ENCODE data around the gene CDYL. TPM values are rescaled to one million over a fixed set of nuclear protein-coding genes. Genes with fewer than 3 reads are reported as not detected.
A peak's percentile ranks its signal among the peaks of the same experiment; 100 is the strongest.

The CDYL gene
- total RNA-seq, 6 experiments from 2014 or later = 28.4 to 34.8 (median 33.8) TPM

- no peak overlapping the region for H3K4me3 Mint-ChIP-seq
Measured at GRCh38 chr6:4956625-4957024, 180.4 kb downstream of the CDYL start.

DNA sequence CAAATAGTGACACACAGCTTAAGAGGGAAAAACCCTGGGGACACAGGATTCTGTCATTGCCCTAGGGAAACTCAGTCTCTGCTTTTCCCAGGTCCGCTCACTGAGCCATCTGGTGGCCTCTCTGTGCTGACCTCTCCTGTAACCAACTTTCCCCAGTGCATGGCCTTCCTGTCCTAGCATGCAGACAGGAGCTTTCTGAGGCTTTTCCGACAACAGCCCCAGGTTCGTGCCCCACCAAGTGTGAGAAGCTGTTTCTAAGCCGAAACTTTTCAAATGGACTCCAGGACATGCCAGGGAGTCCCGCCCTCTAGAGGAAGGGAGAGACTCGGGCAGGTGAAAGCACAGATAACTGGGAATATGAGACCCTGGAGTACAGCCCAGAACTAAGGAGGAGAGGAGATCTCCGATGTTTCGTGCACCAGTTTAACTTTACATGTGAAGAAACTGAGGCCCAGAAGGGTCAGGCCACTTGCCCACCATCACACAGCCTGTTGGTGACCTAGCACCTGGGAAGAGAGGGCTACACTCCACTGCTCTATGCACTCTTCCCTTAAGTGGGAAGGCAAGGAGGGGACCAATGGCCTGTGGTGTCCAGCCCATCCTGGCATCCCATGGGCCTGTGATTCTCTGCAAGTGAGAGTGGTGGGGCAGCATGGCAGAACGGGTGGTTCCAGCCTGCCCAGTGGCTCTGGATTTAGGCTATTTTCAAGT, 181.5 kb downstream of the CDYL start:
- H3K4me3 Mint-ChIP-seq = no peak overlapping the region
- H3K27ac Mint-ChIP-seq = no peak overlapping the region
- H3K27me3 Mint-ChIP-seq (ENCODE audit: insufficient read depth) = peaks cover 1% of the 10 kb centered on the region
- TF ChIP-seq, protein P1, sequence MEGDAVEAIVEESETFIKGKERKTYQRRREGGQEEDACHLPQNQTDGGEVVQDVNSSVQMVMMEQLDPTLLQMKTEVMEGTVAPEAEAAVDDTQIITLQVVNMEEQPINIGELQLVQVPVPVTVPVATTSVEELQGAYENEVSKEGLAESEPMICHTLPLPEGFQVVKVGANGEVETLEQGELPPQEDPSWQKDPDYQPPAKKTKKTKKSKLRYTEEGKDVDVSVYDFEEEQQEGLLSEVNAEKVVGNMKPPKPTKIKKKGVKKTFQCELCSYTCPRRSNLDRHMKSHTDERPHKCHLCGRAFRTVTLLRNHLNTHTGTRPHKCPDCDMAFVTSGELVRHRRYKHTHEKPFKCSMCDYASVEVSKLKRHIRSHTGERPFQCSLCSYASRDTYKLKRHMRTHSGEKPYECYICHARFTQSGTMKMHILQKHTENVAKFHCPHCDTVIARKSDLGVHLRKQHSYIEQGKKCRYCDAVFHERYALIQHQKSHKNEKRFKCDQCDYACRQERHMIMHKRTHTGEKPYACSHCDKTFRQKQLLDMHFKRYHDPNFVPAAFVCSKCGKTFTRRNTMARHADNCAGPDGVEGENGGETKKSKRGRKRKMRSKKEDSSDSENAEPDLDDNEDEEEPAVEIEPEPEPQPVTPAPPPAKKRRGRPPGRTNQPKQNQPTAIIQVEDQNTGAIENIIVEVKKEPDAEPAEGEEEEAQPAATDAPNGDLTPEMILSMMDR (IDR thresholded peaks at IDR 0.05) = peak; percentile 60
- peaks cover 7% of the 10 kb centered on the region; the same call in 1 of the 2 replicates for H3K36me3 Mint-ChIP-seq (ENCODE audit: low read depth)
- no peaks in the 10 kb centered on the region for H3K9me3 Mint-ChIP-seq
- DNase-seq = no peak
- peaks cover 19% of the 10 kb centered on the region for H3K4me1 Mint-ChIP-seq (ENCODE audit: low read depth)

More at GRCh38 chr6:4956625-4957024, 180.4 kb downstream of the CDYL start:
- H3K4me1 Mint-ChIP-seq (ENCODE audit: low read depth) = peaks cover 18% of the 10 kb centered on the region
- H3K9me3 Mint-ChIP-seq = no peaks in the 10 kb centered on the region
- H3K27me3 Mint-ChIP-seq (ENCODE audit: insufficient read depth) = peaks cover 1% of the 10 kb centered on the region
- TF ChIP-seq, protein P1 (IDR thresholded peaks at IDR 0.05) = no peak
- no peak overlapping the region for H3K27ac Mint-ChIP-seq
- no peak for DNase-seq
- peaks cover 7% of the 10 kb centered on the region; the same call in 1 of the 2 replicates for H3K36me3 Mint-ChIP-seq (ENCODE audit: low read depth)

DNA sequence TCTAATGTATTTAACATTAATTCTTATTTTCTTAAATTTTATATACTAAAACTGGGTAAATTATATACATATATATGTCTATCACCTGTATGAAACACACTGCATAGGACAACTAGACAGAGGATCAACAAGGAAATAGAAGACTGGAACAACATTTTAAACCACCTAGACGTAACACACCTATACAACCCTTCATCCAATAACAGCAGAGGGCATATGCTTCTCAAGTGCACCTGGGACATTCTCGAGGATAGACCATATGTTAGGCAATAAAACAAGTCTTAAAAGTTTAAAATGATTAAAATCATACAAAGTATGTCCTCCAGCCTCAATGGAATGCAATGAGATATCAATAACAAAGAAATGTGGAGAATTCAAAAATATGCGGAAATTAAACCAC, 182.4 kb downstream of the CDYL start:
- no peak for DNase-seq
- Mint-ChIP-seq H3K4me1 (ENCODE audit: low read depth) (peaks cover 23% of the 10 kb centered on the region), H3K4me3 (no peak overlapping the region), H3K36me3 (ENCODE audit: low read depth) (peaks cover 4% of the 10 kb centered on the region; the same call in 1 of the 2 replicates), H3K9me3 (no peaks in the 10 kb centered on the region), H3K27me3 (ENCODE audit: insufficient read depth) (peaks cover 1% of the 10 kb centered on the region), H3K27ac (no peak overlapping the region)
- TF ChIP-seq, protein P1 (IDR thresholded peaks at IDR 0.05) = no peak

DNA sequence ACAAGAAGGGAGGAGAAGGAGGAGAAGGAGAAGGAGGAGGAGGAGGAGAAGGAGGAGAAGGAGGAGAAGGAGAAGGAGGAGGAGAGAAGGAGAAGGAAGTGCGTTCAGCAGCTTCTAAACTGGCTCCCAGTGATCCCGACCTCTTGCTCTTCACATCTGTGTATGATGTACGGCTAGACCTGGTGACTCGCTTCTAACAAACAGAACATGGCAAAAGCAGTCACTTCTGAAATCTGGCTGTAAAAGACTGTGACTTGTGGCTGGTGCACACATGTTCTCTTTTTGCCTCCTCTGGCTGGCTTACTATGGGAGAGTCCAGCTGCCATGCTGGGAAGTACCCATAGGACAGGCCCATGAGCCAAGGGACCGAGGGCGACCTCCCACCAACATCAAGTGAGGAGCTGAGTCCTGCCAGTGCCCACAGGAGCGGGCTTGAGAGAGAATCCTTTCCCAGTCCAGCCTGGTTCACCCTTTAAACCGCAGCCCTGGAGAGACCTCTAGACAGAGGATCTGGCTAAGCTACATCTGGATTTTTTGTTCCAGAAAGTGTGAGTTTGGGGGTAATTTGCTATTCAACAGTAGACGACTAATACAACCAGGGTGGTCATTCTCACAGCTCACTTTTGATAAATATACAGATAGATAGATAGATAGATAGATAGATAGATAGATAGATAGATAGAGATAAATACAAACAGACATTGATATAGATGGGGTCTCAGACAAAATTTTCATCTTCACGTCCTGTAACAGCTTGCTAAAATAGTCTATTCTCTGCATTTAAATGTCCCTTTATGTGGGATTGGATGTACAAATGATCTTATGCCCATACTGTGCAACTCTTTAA, 185.3 kb downstream of the CDYL start:
- TF ChIP-seq, protein P1 (IDR thresholded peaks at IDR 0.05) = no peak
- Mint-ChIP-seq H3K9me3 (no peaks in the 10 kb centered on the region), H3K4me1 (ENCODE audit: low read depth) (peaks cover 7% of the 10 kb centered on the region; the same call in 1 of the 2 replicates), H3K27me3 (ENCODE audit: insufficient read depth) (peaks cover 4% of the 10 kb centered on the region), H3K36me3 (ENCODE audit: low read depth) (no peaks in the 10 kb centered on the region), H3K4me3 (no peak overlapping the region), H3K27ac (no peak overlapping the region)
- no peak for DNase-seq

GRCh38 chr6:4962905-4963304, 186.7 kb downstream of the CDYL start:
- H3K4me1 Mint-ChIP-seq (ENCODE audit: low read depth) = peaks cover 7% of the 10 kb centered on the region; the same call in 1 of the 2 replicates
- H3K27ac Mint-ChIP-seq = no peak overlapping the region
- no peak overlapping the region for H3K4me3 Mint-ChIP-seq
- no peak for DNase-seq
- no peaks in the 10 kb centered on the region for H3K9me3 Mint-ChIP-seq
- H3K27me3 Mint-ChIP-seq (ENCODE audit: insufficient read depth) = peaks cover 5% of the 10 kb centered on the region
- H3K36me3 Mint-ChIP-seq (ENCODE audit: low read depth) = no peaks in the 10 kb centered on the region
- TF ChIP-seq, protein P1 (IDR thresholded peaks at IDR 0.05) = no peak

Measured in HFFc6 (cell line).